NCI-H2227 (cell line): ENCODE data around the gene NAPEPLD.
"Not testable (repeated sequence)": the region's sequence is repeated elsewhere in the genome, so short reads cannot be mapped to it uniquely, and the experiment has no call there.

Source experiments
- DNase-seq: peaks from one replicate; lab custom pipeline; 2025; ENCODE audit not compliant: unreplicated experiment; lab: John Stamatoyannopoulos, UW

The NAPEPLD gene

GRCh38 chr7:103068414-103069403 lies 80.2 kb downstream of the NAPEPLD start:
- DNase-seq = no peak

- peak; percentile 24 for DNase-seq
Observed at GRCh38 chr7:103065667-103066066, 83.2 kb downstream of the NAPEPLD start.

GRCh38 chr7:103063895-103064294 lies 85.0 kb downstream of the NAPEPLD start:
- DNase-seq = peak; percentile 78

GRCh38 chr7:103059471-103059870 lies 89.4 kb downstream of the NAPEPLD start:
- no peak for DNase-seq

GRCh38 chr7:103058122-103058521 lies 90.8 kb downstream of the NAPEPLD start:
- no peak for DNase-seq

GRCh38 chr7:103056006-103056405 lies 92.9 kb downstream of the NAPEPLD start:
- not testable (repeated sequence) for DNase-seq

DNA sequence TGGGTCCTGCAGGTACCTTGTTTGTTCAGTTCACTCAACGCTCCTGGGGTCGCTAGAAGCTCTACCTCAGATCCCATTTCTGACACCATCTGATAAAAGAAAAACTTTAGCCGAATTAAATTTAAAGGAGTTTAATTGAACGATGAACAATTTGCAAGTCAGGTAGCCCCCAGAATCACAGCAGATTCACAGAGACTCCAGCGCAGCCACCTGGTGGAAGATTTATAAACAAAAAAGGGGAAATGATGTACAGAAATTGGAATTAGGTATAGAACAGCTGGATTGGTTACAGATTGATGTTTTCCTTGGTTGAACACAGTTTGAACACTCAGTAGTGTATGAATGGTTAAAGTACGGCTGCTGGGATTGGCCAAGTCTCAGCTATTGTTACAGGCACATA lies 97.4 kb downstream of the NAPEPLD start:
- no peak for DNase-seq
